ENCODE data around the gene B4GALNT3. TPM values are rescaled to one million over a fixed set of nuclear protein-coding genes. Genes with fewer than 3 reads are reported as not detected.
A peak's percentile ranks its signal among the peaks of the same experiment; 100 is the strongest.

B4GALNT3 gene
- total RNA-seq, 1 donor from 2014 or later: 11.7 TPM

DNA sequence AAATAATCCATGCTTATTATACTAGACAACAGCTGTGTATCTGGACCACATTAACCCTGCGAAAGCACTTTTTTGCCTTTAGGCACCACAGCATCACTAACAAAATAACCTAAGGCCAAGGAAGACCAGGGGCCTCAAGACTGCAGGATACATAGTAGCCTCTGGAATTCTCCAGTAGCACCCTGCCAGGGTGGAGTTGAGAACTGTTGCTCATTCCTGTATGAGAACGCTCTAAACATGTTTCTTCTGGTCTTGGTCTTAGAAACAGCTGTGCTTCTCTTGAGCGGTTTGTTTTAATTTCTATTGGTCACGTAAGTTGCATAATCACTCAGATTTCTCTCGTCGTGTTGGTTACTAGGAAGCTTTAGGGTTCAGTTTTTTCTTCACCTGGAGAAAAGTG, 7.9 kb downstream of the B4GALNT3 start:
- no peak for DNase-seq (ENCODE audit: low spot score)

- no peak for DNase-seq (ENCODE audit: low spot score)
Observed at GRCh38 chr12:468671-469389, 9.1 kb downstream of the B4GALNT3 start.

DNA sequence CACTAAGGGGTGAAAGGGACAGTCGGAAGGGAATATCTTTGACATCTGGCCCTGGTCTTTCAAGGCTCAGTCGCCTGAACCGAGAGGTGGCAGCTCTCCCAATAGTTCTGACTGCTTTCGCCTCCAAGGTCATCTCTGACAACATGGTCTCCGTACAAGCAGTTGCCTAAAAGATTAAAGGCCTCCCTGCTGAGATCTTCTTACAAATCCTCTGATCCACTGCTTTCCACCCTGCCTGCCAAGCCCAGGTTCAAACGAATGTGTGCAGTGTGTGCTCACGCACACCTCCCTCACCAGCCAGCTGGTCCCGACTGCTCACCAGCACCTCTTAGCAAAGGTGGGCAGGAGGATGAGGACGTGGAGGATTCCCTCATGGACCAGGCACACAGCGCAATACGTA, 10.4 kb downstream of the B4GALNT3 start:
- DNase-seq (ENCODE audit: low spot score): no peak

DNA sequence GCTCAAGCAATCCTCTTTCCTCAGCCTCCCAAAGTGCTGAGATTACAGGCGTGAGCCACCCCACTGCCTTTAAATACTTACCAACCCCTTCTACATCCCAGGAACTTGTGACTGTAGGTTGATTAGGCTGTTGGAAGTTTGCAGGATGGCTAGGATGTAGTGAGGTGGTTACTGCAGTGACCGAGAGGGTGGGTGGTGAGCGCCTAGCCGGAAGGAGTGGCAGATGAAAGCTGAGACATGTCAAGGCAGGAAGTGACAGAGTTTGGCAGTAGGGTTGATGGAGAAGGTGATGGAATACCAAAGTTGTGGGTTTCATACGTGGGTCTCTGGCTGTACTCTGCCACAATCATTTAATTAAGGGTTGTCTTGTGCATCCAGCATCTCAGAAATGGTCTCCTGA, 13.5 kb downstream of the B4GALNT3 start:
- no peak for DNase-seq (ENCODE audit: low spot score)

GRCh38 chr12:473863-474577, 14.3 kb downstream of the B4GALNT3 start:
- DNase-seq (ENCODE audit: low spot score): no peak

- no peak for DNase-seq (ENCODE audit: low spot score)
Observed at GRCh38 chr12:475286-475685, 15.5 kb downstream of the B4GALNT3 start.

GRCh38 chr12:479161-479560, 19.4 kb downstream of the B4GALNT3 start:
- no peak for DNase-seq (ENCODE audit: low spot score)

- DNase-seq (ENCODE audit: low spot score): peak; percentile 63
Observed at GRCh38 chr12:480831-481816, 21.4 kb downstream of the B4GALNT3 start.

- no peak for DNase-seq (ENCODE audit: low spot score)
Observed at GRCh38 chr12:482061-482460, 22.3 kb downstream of the B4GALNT3 start.

DNA sequence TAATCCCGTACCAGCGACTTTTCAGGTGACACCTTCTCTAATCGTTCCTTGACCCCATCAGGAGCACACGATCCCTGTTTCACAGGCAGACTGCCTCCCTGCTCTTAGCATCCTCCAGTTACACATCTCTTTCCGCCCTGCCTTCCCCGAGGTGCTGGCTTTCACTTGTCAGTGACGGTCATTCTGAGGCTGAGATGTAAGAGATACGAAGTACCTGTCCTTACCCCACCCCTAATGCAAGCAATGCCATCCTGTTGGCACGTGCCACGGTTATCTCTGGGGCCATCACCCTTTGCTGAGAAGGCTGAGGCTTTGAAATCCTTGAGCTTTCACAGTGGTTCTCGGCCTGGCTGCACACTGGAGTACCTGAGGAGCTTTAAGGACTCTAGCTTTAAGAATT, 24.4 kb downstream of the B4GALNT3 start:
- no peak for DNase-seq (ENCODE audit: low spot score)

GRCh38 chr12:490260-490659, 30.5 kb downstream of the B4GALNT3 start:
- DNase-seq (ENCODE audit: low spot score): no peak

- no peak for DNase-seq (ENCODE audit: low spot score)
Observed at GRCh38 chr12:495466-495865, 35.7 kb downstream of the B4GALNT3 start.

DNA sequence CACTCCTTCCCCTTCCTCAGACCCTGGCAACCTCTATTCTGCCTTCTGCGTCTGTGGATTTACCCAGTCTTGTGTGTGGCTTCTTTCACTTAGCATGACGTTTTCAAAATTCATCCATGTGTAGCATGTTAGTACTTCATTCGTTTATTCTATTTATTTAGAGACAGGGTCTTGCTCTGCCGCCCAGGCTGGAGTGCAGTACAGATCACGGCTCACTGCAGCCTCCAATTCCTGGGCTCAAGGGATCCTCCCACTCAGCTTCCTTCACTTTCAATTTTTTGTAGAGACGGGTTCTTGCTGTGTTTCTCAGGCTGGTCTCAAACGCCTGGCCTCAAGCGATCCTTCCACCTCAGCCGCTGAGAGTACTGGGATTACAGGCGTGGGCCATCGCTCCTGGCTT, 37.0 kb downstream of the B4GALNT3 start:
- no peak for DNase-seq (ENCODE audit: low spot score)

GRCh38 chr12:497501-498160, 37.9 kb downstream of the B4GALNT3 start:
- peak; percentile 9 for DNase-seq (ENCODE audit: low spot score)

- peak; percentile 42 for DNase-seq (ENCODE audit: low spot score)
Observed at GRCh38 chr12:499837-500458, 40.2 kb downstream of the B4GALNT3 start.

GRCh38 chr12:501722-502447, 42.1 kb downstream of the B4GALNT3 start:
- DNase-seq (ENCODE audit: low spot score): no peak

DNA sequence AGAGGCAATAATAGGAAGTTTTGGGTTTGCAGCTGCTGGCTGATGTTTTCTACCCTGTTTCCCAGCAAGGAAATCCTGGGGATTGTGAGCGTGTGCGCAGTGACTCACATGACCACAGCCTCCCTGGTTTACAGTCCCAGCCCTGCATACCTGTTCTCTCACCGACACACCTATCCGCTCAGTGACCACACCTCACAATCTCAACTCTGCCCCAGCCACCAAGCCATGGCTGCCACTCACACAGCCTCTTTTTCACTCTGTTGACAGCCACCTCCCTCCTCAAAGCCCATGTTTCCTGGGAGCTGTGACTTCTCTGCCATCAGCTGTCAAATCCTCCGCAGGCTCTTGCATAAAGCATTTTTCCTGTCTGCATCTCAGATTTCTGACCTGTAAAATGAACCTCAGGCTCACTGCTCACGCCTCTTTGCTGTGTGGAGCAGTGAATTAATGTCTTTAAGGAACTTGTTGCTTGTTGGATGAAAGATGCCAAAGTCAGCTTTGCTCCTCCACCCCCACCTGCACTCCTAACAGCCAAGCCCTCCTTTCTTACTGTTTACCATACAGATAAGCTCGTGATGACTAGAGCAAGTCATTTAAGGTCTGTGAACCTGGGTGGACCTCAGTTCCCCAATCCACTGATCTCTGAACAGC, 43.5 kb downstream of the B4GALNT3 start:
- peak; percentile 84 for DNase-seq (ENCODE audit: low spot score)

- no peak for DNase-seq (ENCODE audit: low spot score)
Observed at GRCh38 chr12:505221-505620, 45.5 kb downstream of the B4GALNT3 start.

GRCh38 chr12:507391-507796, 47.7 kb downstream of the B4GALNT3 start:
- DNase-seq (ENCODE audit: low spot score): no peak

GRCh38 chr12:508145-508544, 48.4 kb downstream of the B4GALNT3 start:
- no peak for DNase-seq (ENCODE audit: low spot score)
